Smooth muscle cell (in vitro differentiated cells): ENCODE data around the gene KCNJ10. TPM values are rescaled to one million over a fixed set of nuclear protein-coding genes. Genes with fewer than 3 reads are reported as not detected.

Experiments
- DNase-seq: peaks from one replicate; lab custom pipeline; 2025; ENCODE audit not compliant: unreplicated experiment; lab: John Stamatoyannopoulos, UW
- H2AFZ ChIP-seq: fragments of 200-600 bp; sonication (generic); 2 replicates; pipeline ENCODE4 v1.6.0; 2016; ENCODE audit warnings: antibody characterized with exemption, low read depth, mild to moderate bottlenecking
- H3F3A ChIP-seq: fragments of 200-600 bp; sonication (generic); 2 replicates; pipeline ENCODE4 v1.6.0; 2017; ENCODE audit warnings: antibody characterized with exemption, low read depth
- H3K27ac ChIP-seq: fragments of 200-600 bp; sonication (generic); 2 replicates; pipeline ENCODE4 v1.5.1; 2016; ENCODE audit warnings: low read depth, mild to moderate bottlenecking
- H3K27me3 ChIP-seq: fragments of 200-600 bp; sonication (generic); 2 replicates; pipeline ENCODE4 v1.6.1; 2016; ENCODE audit warnings: low read depth, mild to moderate bottlenecking
- H3K36me3 ChIP-seq: fragments of 200-600 bp; sonication (generic); 2 replicates; pipeline ENCODE4 v1.5.1; 2016; ENCODE audit warnings: low read depth
- H3K4me1 ChIP-seq: fragments of 200-600 bp; sonication (generic); 2 replicates; pipeline ENCODE4 v1.5.1; 2016; ENCODE audit warnings: low read depth
- H3K4me2 ChIP-seq: fragments of 200-600 bp; sonication (generic); 2 replicates; pipeline ENCODE4 v1.6.0; 2016; ENCODE audit warnings: mild to moderate bottlenecking
- H3K4me3 ChIP-seq: fragments of 200-600 bp; sonication (generic); 2 replicates; pipeline ENCODE4 v1.5.1; 2016; ENCODE audit warnings: mild to moderate bottlenecking
- H3K79me2 ChIP-seq: fragments of 200-600 bp; sonication (generic); 2 replicates; pipeline ENCODE4 v1.6.0; 2016; ENCODE audit warnings: low read depth, mild to moderate bottlenecking
- H3K9ac ChIP-seq: fragments of 200-600 bp; sonication (generic); 2 replicates; pipeline ENCODE4 v1.6.0; 2016; ENCODE audit warnings: low read depth
- H3K9me3 ChIP-seq: fragments of 200-600 bp; sonication (generic); replicated peaks from 2 replicates; pipeline ENCODE4 v1.5.1; 2016; ENCODE audit warnings: low read depth
- H4K20me1 ChIP-seq: fragments of 200-600 bp; sonication (generic); 2 replicates; pipeline ENCODE4 v1.6.0; 2016; ENCODE audit warnings: low read depth
- CTCF ChIP-seq: fragments of 200-600 bp; sonication (generic); IDR thresholded peaks from 2 replicates; pipeline ENCODE4 v1.5.1; 2017; ENCODE audit warnings: borderline replicate concordance, mild to moderate bottlenecking, antibody characterized with exemption; ENCODE audit not compliant: insufficient read depth, poor library complexity, severe bottlenecking
- WGBS: methylation state at CpG from one replicate; pipeline ENCODE4 v1.1.7; 2016; ENCODE audit warnings: low lambda C conversion rate; 5-methylcytosine and 5-hydroxymethylcytosine counted together
- polyA plus RNA-seq: library from polyadenylated mRNA; unstranded; fragments of >200 nt; fragmentation: Nextera tagmentation; extraction: Ambion mirVana; gene quantifications from 2 replicates; pipeline ENCODE4 v1.2.1, GENCODE V29; 2016
- total RNA-seq: library from RNA; depleted of rRNA; stranded (reverse); fragments of >200 nt; gene quantifications from 2 replicates; pipeline ENCODE4 v1.2.3, GENCODE V29; 2014

The KCNJ10 gene
- total and polyA plus RNA-seq, 2 experiments from 2014 or later, result not detected

- Histone ChIP-seq H3K9me3 (no peaks in the 10 kb centered on the region), H3K79me2 (no peaks in the 10 kb centered on the region), H3K27ac (no peak within 1 kb of the TSS), H4K20me1 (no peaks in the 10 kb centered on the region), H3F3A (no peaks in the 10 kb centered on the region), H3K9ac (no peak within 1 kb of the TSS), H3K27me3 (peaks cover 83% of the 10 kb centered on the region), H3K4me1 (no peaks in the 10 kb centered on the region), H2AFZ (no peak within 1 kb of the TSS), H3K4me2 (no peak within 1 kb of the TSS), H3K36me3 (no peaks in the 10 kb centered on the region), H3K4me3 (no peak within 1 kb of the TSS)
- TF ChIP-seq CTCF, result no peak
- WGBS, result 44% methylated on average over 13 of the region's 14 CpGs
- no peak for DNase-seq
Measured at GRCh38 chr1:160081261-160081936, 11.4 kb upstream of the KCNJ10 start, which contains the start of gene KCNJ9. Gene KCNJ9 (plus strand): TSS chr1:160081538. CDS start chr1:160084031, 2,493 bp downstream.

GRCh38 chr1:160080381-160081100, 10.6 kb upstream of the KCNJ10 start:
- 68% methylated on average over 6 of the region's 6 CpGs for WGBS

GRCh38 chr1:160079448-160079847, 9.5 kb upstream of the KCNJ10 start:
- no peaks in the 10 kb centered on the region for H3F3A ChIP-seq
- H2AFZ ChIP-seq, result no peak overlapping the region
- no peaks in the 10 kb centered on the region for H3K4me1 ChIP-seq
- no peak overlapping the region for H3K4me3 ChIP-seq
- 73% methylated on average over 4 of the region's 4 CpGs for WGBS
- no peak overlapping the region for H3K9ac ChIP-seq
- H3K27me3 ChIP-seq, result peaks cover 82% of the 10 kb centered on the region
- H3K79me2 ChIP-seq, result no peaks in the 10 kb centered on the region
- no peaks in the 10 kb centered on the region for H4K20me1 ChIP-seq
- no peak overlapping the region for H3K27ac ChIP-seq
- H3K9me3 ChIP-seq, result no peaks in the 10 kb centered on the region
- no peak for TF ChIP-seq CTCF
- DNase-seq, result no peak
- H3K36me3 ChIP-seq, result no peaks in the 10 kb centered on the region
- H3K4me2 ChIP-seq, result no peak overlapping the region

More at GRCh38 chr1:160080381-160081100, 10.6 kb upstream of the KCNJ10 start:
- DNase-seq, result no peak
- Histone ChIP-seq H3K4me3 (no peak overlapping the region), H3K4me2 (no peak overlapping the region), H3K27me3 (peaks cover 91% of the 10 kb centered on the region), H3F3A (no peaks in the 10 kb centered on the region), H3K36me3 (no peaks in the 10 kb centered on the region), H3K79me2 (no peaks in the 10 kb centered on the region), H3K9ac (no peak overlapping the region), H3K4me1 (no peaks in the 10 kb centered on the region), H2AFZ (no peak overlapping the region), H4K20me1 (no peaks in the 10 kb centered on the region), H3K9me3 (no peaks in the 10 kb centered on the region), H3K27ac (no peak overlapping the region)
- no peak for TF ChIP-seq CTCF
